Measurements from ENCODE around the gene COPS3.
A peak's percentile ranks its signal among the peaks of the same experiment; 100 is the strongest.

COPS3 gene

GRCh38 chr17:17280613-17281549 is at the start of gene COPS3:
Gene COPS3 (minus strand): TSS chr17:17281246. CDS start chr17:17281186, 60 bp downstream.
- peak; percentile 78 to 99 (median 95) for DNase-seq

- DNase-seq = no peak
Measured at GRCh38 chr17:17328251-17328650, 47.2 kb upstream of the COPS3 start.

GRCh38 chr17:17326275-17326875 is 45.3 kb upstream of the COPS3 start:
- DNase-seq = no peak

GRCh38 chr17:17325816-17326215 is 44.8 kb upstream of the COPS3 start:
- no peak for DNase-seq

GRCh38 chr17:17325228-17325627 is 44.2 kb upstream of the COPS3 start:
- DNase-seq = no peak

- no peak for DNase-seq
Measured at GRCh38 chr17:17324616-17325015, 43.6 kb upstream of the COPS3 start.

GRCh38 chr17:17322516-17323510 is 41.8 kb upstream of the COPS3 start:
- DNase-seq = no peak

GRCh38 chr17:17321356-17322025 is 40.4 kb upstream of the COPS3 start:
- DNase-seq = no peak

- no peak for DNase-seq
Measured at GRCh38 chr17:17320911-17321220, 39.8 kb upstream of the COPS3 start.

- peak in 6 of 56 donors; percentile 14 to 68 (median 40) for DNase-seq
Measured at GRCh38 chr17:17320188-17320910, 39.3 kb upstream of the COPS3 start.

- DNase-seq = no peak
Measured at GRCh38 chr17:17315142-17315821, 34.2 kb upstream of the COPS3 start.

GRCh38 chr17:17314501-17315071 is 33.5 kb upstream of the COPS3 start:
- DNase-seq = no peak

GRCh38 chr17:17313350-17313991 is 32.4 kb upstream of the COPS3 start:
- peak in 17 of 56 donors; percentile 3 to 62 (median 18) for DNase-seq

- DNase-seq = no peak
Measured at GRCh38 chr17:17309356-17309755, 28.3 kb upstream of the COPS3 start.

- peak in 1 of 56 donors; percentile 47 for DNase-seq
Measured at GRCh38 chr17:17305281-17305801, 24.3 kb upstream of the COPS3 start.

- no peak for DNase-seq
Measured at GRCh38 chr17:17304521-17304985, 23.5 kb upstream of the COPS3 start.

GRCh38 chr17:17303847-17304490 is 22.9 kb upstream of the COPS3 start:
- no peak for DNase-seq
